Measurements from ENCODE around the gene CDK5. TPM values are rescaled to one million over a fixed set of nuclear protein-coding genes. Genes with fewer than 3 reads are reported as not detected.
A peak's percentile ranks its signal among the peaks of the same experiment; 100 is the strongest.

The CDK5 gene
- total and polyA plus RNA-seq, 9 of the 15 experiments (the other 6 are each of a cell fraction or from before 2014, with no cell fraction given), result 3.2 to 38.0 (median 27.5) TPM

- Histone ChIP-seq H2AFZ (ENCODE audit: low read depth, low read length) (no peak overlapping the region), H4K20me1 (replicated peaks; ENCODE audit: control insufficient read depth, insufficient read depth, low read length) (peaks cover 48% of the 10 kb centered on the region), H3K9me3 (replicated peaks; ENCODE audit: control insufficient read depth, insufficient read depth, low read depth, low read length) (no peaks in the 10 kb centered on the region), H3K27ac (ENCODE audit: extremely low read depth, low read depth, low read length) (no peak overlapping the region), H3K4me2 (ENCODE audit: insufficient read depth, low read length) (no peak overlapping the region), H3K27me3 (ENCODE audit: control insufficient read depth in 2 of 2, insufficient read depth in 2 of 2, low read length in 2 of 2) (no peaks in the 10 kb centered on the region), H3K4me1 (replicated peaks in 1 of 2; ENCODE audit: control insufficient read depth in 2 of 2, insufficient read depth in 2 of 2, low read length in 2 of 2) (peaks cover 4 to 33% of the 10 kb centered on the region in 2 experiments), H3K9ac (ENCODE audit: insufficient read depth in 1 of 2, low read depth in 2 of 2, low read length in 2 of 2) (no peak overlapping the region), H3K9me1 (ENCODE audit: control insufficient read depth, insufficient read depth, low read length) (peaks cover 5% of the 10 kb centered on the region), H3K36me3 (ENCODE audit: control insufficient read depth, insufficient read depth, low read length) (peaks cover 65% of the 10 kb centered on the region), H3K79me2 (ENCODE audit: control insufficient read depth, insufficient read depth, low read length) (peaks cover 90% of the 10 kb centered on the region), H3K4me3 (no peak overlapping the region)
- DNase-seq (ENCODE audit: extremely low read depth in 1 of 4, low spot score in 3 of 4) (no peak), ATAC-seq (no peak), FAIRE-seq (peak; percentile 15)
- ChIA-PET CTCF (ENCODE audit: low intra/inter-chr PET ratio) (interaction anchor here (0.5 to 0.7 kb wide), 2 partner anchors 142 to 327 kb away, joined by 3 to 7 read pairs; no protein-coding TSS in a partner anchor), POLR2A (interaction anchor here (0.6 to 4.7 kb wide), 3 partner anchors 9 to 113 kb away, joined by 3 to 31 read pairs (median 3); no protein-coding TSS in a partner anchor)
- in situ Hi-C loops (cut with MboI), result no loop called here
- WGBS (ENCODE audit: insufficient coverage, low coverage, missing lambda C conversion rate), result 79% methylated on average over 3 of the region's 3 CpGs
- intact Hi-C loops (cut with micrococcal nuclease), result no loop called here
- no TSS peak for BruUV-seq (replicated peaks)
- TF ChIP-seq SUPT5H (IDR thresholded peaks at IDR 0.05) (no peak), SMARCA5 (IDR thresholded peaks at IDR 0.05) (peak; percentile 65; the same call in 1 of the 2 replicates), BCOR (IDR thresholded peaks at IDR 0.05) (peak; percentile 84), CBFA2T3 (IDR thresholded peaks at IDR 0.05) (0 out of 2 replicates have a peak, but pooled peaks have one; percentile 8), ZNF224 (CRISPR knock-in tag; IDR thresholded peaks at IDR 0.05) (no peak), KDM1A (IDR thresholded peaks at IDR 0.05) (peak; percentile 38 to 44; a peak in 2 of 4 replicates), RBM25 (IDR thresholded peaks at IDR 0.05; ENCODE audit: low read depth, low read length, severe bottlenecking) (peak; percentile 88), RBM22 (IDR thresholded peaks at IDR 0.05; ENCODE audit: low read depth, low read length, poor library complexity, severe bottlenecking) (no peak), GABPB2 (CRISPR knock-in tag; conservative IDR thresholded peaks at IDR 0.05) (no peak), BCLAF1 (IDR thresholded peaks at IDR 0.05; ENCODE audit: borderline replicate concordance in 1 of 2, control insufficient read depth in 1 of 2, low read depth in 2 of 2, low read length in 1 of 2) (no peak), ZNF354B (CRISPR knock-in tag; IDR thresholded peaks at IDR 0.05) (no peak), TRIM25 (IDR thresholded peaks at IDR 0.05; ENCODE audit: borderline replicate concordance) (no peak)
Observed at GRCh38 chr7:151102991-151103390, 45.3 kb upstream of the CDK5 start.

Measured in K562 (cell line).